Large intestine (tissue), 3 donors: ENCODE measurements around the gene GRWD1. TPM values are rescaled to one million over a fixed set of nuclear protein-coding genes. Genes with fewer than 3 reads are reported as not detected.

Source experiments
- DNase-seq, 2 donors: peaks; one replicate each; pipeline versions ENCODE4 v3.0.0 to v3.0.0-alpha.2; 2013
- H3K27ac ChIP-seq: one replicate; pipeline ENCODE4 v1.5.1; 2013; ENCODE audit warnings: low read length
- H3K27me3 ChIP-seq: 2 replicates; pipeline ENCODE4 v1.6.1; 2013; ENCODE audit warnings: low read length; ENCODE audit not compliant: control insufficient read depth, insufficient read depth
- H3K36me3 ChIP-seq: 2 replicates; pipeline ENCODE4 v1.6.1; 2013; ENCODE audit warnings: low read length; ENCODE audit not compliant: control insufficient read depth, insufficient read depth
- H3K4me1 ChIP-seq: one replicate; pipeline ENCODE4 v1.6.1; 2013; ENCODE audit warnings: low read length; ENCODE audit not compliant: control insufficient read depth, insufficient read depth
- H3K4me3 ChIP-seq: one replicate; pipeline ENCODE4 v1.5.1; 2013; ENCODE audit warnings: low read length
- H3K9me3 ChIP-seq: one replicate; pipeline ENCODE4 v1.6.1; 2013; ENCODE audit warnings: mild to moderate bottlenecking, low read depth, low read length, moderate library complexity; ENCODE audit not compliant: control insufficient read depth
- WGBS: methylation state at CpG from one replicate; pipeline ENCODE4 v1.1.5; 2013; ENCODE audit warnings: low lambda C conversion rate; ENCODE audit not compliant: insufficient coverage; 5-methylcytosine and 5-hydroxymethylcytosine counted together
- polyA plus RNA-seq: library from polyadenylated mRNA; unstranded; fragments of 120-200 nt; gene quantifications from one replicate; pipeline ENCODE4 v1.2.1, GENCODE V29; 2013

GRWD1 gene
- polyA plus RNA-seq, 1 donor: 19.3 TPM

DNA sequence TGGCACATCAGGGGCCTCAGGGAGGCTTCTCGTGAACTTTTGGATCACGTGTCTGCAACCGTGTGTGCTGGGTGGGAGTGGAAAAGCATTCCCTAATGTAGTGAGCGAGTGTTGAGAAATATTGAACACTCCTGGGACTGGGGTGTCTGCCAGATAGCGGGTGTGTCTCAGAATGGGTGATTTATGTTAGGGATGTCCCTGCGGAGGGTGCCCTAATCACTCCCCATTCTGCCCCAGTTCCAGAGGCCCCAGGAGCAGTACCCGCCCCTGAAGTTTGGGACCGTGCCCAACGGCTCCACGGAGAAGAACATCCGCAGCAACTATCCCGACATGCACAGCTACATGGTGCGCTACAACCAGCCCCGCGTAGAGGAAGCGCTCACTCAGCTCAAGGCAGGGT, 24.2 kb upstream of the GRWD1 start:
- Histone ChIP-seq H3K27me3 (peaks cover 2% of the 10 kb centered on the region), H3K4me1 (peaks cover 6% of the 10 kb centered on the region), H3K4me3 (no peak overlapping the region), H3K36me3 (no peaks in the 10 kb centered on the region), H3K9me3 (peaks cover 2% of the 10 kb centered on the region), H3K27ac (no peak overlapping the region)
- no CpG with 5 or more reads among the region's 16 CpGs for WGBS
- DNase-seq: no peak

- no peak overlapping the region for H3K27ac ChIP-seq
- peak in 1 of 2 donors; percentile 29 for DNase-seq
- no CpG with 5 or more reads among the region's 8 CpGs for WGBS
These were observed 21.0 kb upstream of the GRWD1 start for GRCh38 chr19:48424694-48425219.

DNA sequence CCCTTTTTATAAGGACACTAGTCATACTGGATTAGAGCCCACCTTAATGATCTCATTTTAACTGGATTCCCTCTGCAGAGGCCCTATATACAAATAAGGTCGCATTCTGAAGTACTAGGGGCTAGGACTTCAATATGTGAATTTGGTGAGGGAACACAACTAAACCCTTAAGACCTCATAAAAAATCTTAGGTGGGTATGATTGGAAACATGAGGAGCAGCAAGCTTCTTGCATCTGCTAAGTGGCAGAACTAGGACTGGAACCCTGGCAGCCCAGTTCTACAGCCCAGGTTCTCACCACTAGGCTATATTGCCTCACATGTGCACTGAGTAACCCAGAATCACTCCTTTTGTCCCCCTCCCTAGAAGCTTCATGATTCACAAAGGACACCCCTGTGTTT, 17.1 kb upstream of the GRWD1 start:
- no peak for DNase-seq
- no CpG with 5 or more reads among the region's 1 CpG for WGBS
- Histone ChIP-seq H3K36me3 (no peaks in the 10 kb centered on the region), H3K27ac (no peak overlapping the region), H3K4me3 (no peak overlapping the region), H3K9me3 (no peaks in the 10 kb centered on the region), H3K4me1 (no peaks in the 10 kb centered on the region), H3K27me3 (no peaks in the 10 kb centered on the region)

More at GRCh38 chr19:48424694-48425219, 21.0 kb upstream of the GRWD1 start:
- Histone ChIP-seq H3K4me3 (no peak overlapping the region), H3K27me3 (no peaks in the 10 kb centered on the region), H3K36me3 (no peaks in the 10 kb centered on the region), H3K9me3 (no peaks in the 10 kb centered on the region), H3K4me1 (no peaks in the 10 kb centered on the region)

- Histone ChIP-seq H3K9me3 (no peaks in the 10 kb centered on the region), H3K27ac (no peak overlapping the region), H3K4me3 (no peak overlapping the region), H3K36me3 (no peaks in the 10 kb centered on the region), H3K27me3 (peaks cover 11% of the 10 kb centered on the region), H3K4me1 (no peaks in the 10 kb centered on the region)
- whole genome bisulfite sequencing: 83% methylated on average over 1 of the region's 8 CpGs
- DNase-seq: no peak
These were observed 12.4 kb upstream of the GRWD1 start for GRCh38 chr19:48433337-48433736.

DNA sequence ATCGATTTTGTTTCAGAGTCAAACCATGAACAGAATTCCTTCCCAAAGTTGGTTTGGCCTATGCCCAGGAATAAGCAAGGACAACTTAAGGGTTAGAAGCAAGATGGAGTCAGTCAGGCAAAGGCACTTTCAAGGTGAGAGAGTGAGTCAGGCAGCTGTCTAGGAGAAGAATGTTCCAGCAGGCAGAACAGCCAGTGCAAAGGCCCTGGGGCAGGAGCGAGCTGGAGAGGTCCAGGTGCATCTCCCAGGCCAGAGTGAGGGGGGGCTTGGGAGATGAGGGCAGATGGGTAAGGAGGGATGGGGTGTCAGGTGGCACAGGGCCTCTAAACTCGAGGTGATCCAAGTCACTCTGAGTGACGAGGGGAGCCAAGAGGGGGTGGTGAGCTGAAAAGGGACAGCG, 9.2 kb upstream of the GRWD1 start:
- H3K4me3 ChIP-seq: no peak overlapping the region
- H3K4me1 ChIP-seq: no peaks in the 10 kb centered on the region
- no peak for DNase-seq
- 94% methylated on average over 2 of the region's 5 CpGs for WGBS
- no peaks in the 10 kb centered on the region for H3K9me3 ChIP-seq
- H3K27ac ChIP-seq: no peak overlapping the region
- peaks cover 29% of the 10 kb centered on the region for H3K27me3 ChIP-seq
- H3K36me3 ChIP-seq: no peaks in the 10 kb centered on the region

- no CpG with 5 or more reads among the region's 20 CpGs for WGBS
- H3K27me3 ChIP-seq: peaks cover 48% of the 10 kb centered on the region
- H3K9me3 ChIP-seq: peaks cover 11% of the 10 kb centered on the region
- DNase-seq: no peak
- no peak overlapping the region for H3K27ac ChIP-seq
- no peaks in the 10 kb centered on the region for H3K36me3 ChIP-seq
- H3K4me3 ChIP-seq: no peak overlapping the region
- H3K4me1 ChIP-seq: peaks cover 8% of the 10 kb centered on the region
These were observed 4.3 kb upstream of the GRWD1 start for GRCh38 chr19:48441360-48442050.

DNA sequence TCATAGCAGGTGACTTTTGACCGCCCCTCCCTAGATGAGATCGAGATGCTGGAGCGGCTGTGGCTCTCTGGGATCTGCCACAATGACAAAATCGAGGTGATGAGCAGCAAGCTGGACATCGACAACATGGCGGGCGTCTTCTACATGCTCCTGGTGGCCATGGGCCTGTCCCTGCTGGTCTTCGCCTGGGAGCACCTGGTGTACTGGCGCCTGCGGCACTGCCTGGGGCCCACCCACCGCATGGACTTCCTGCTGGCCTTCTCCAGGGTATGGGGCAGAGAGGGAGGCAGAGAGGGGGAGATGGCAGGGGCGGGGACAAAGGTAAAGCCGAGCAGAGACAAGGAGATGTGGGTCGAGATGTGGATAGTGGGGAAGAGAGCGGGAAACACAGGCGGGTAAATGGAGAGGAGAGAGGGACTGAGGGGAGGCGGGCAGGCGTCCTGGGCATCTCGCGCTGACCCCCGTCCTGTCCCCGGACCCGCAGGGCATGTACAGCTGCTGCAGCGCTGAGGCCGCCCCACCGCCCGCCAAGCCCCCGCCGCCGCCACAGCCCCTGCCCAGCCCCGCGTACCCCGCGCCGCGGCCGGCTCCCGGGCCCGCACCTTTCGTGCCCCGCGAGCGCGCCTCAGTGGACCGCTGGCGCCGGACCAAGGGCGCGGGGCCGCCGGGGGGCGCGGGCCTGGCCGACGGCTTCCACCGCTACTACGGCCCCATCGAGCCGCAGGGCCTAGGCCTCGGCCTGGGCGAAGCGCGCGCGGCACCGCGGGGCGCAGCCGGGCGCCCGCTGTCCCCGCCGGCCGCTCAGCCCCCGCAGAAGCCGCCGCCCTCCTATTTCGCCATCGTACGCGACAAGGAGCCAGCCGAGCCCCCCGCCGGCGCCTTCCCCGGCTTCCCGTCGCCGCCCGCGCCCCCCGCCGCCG, 3.4 kb upstream of the GRWD1 start:
- Histone ChIP-seq H3K4me3 (no peak overlapping the region), H3K4me1 (peaks cover 11% of the 10 kb centered on the region), H3K27ac (no peak overlapping the region), H3K36me3 (peaks cover 3% of the 10 kb centered on the region), H3K9me3 (peaks cover 11% of the 10 kb centered on the region), H3K27me3 (peaks cover 44% of the 10 kb centered on the region)
- WGBS: no CpG with 5 or more reads among the region's 94 CpGs
- DNase-seq: no peak

DNA sequence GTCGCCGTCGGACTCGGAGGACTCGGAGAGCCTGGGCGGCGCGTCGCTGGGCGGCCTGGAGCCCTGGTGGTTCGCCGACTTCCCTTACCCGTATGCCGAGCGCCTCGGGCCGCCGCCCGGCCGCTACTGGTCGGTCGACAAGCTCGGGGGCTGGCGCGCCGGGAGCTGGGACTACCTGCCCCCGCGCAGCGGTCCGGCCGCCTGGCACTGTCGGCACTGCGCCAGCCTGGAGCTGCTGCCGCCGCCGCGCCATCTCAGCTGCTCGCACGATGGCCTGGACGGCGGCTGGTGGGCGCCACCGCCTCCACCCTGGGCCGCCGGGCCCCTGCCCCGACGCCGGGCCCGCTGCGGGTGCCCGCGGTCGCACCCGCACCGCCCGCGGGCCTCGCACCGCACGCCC, 2.5 kb upstream of the GRWD1 start:
- Histone ChIP-seq H3K4me3 (no peak overlapping the region), H3K27ac (no peak overlapping the region), H3K4me1 (peaks cover 11% of the 10 kb centered on the region), H3K9me3 (peaks cover 11% of the 10 kb centered on the region), H3K36me3 (peaks cover 12% of the 10 kb centered on the region), H3K27me3 (peaks cover 41% of the 10 kb centered on the region)
- WGBS: no CpG with 5 or more reads among the region's 60 CpGs
- no peak for DNase-seq

- peaks cover 41% of the 10 kb centered on the region for H3K27me3 ChIP-seq
- H3K36me3 ChIP-seq: peaks cover 17% of the 10 kb centered on the region
- H3K4me1 ChIP-seq: peaks cover 11% of the 10 kb centered on the region
- H3K9me3 ChIP-seq: peaks cover 11% of the 10 kb centered on the region
- no CpG with 5 or more reads among the region's 45 CpGs for WGBS
- DNase-seq: no peak
- H3K27ac ChIP-seq: no peak overlapping the region
- no peak overlapping the region for H3K4me3 ChIP-seq
These were observed 2.1 kb upstream of the GRWD1 start for GRCh38 chr19:48443731-48444128.

GRCh38 chr19:48444129-48444935, 1.5 kb upstream of the GRWD1 start:
- Histone ChIP-seq H3K4me3 (no peak overlapping the region), H3K9me3 (peaks cover 11% of the 10 kb centered on the region), H3K27ac (no peak overlapping the region), H3K27me3 (peaks cover 40% of the 10 kb centered on the region), H3K4me1 (peaks cover 11% of the 10 kb centered on the region), H3K36me3 (peaks cover 21% of the 10 kb centered on the region)
- DNase-seq: no peak
- 0% methylated on average over 4 of the region's 38 CpGs for WGBS
